CD4-positive, alpha-beta memory T cell (primary cell): Measurements from ENCODE around the gene VASN. TPM values are rescaled to one million over a fixed set of nuclear protein-coding genes. Genes with fewer than 3 reads are reported as not detected.

Source experiments
- CTCF ChIA-PET: fragments of 350-600 bp; sonication (Branson Sonifier 250); formaldehyde crosslinking; loops from one replicate; lab custom pipeline; 2021; ENCODE audit warnings: inconsistent platforms; ENCODE audit not compliant: partially characterized antibody; lab: Charles Lee
- POLR2A ChIA-PET: fragments of 350-600 bp; sonication (Branson Sonifier 250); formaldehyde crosslinking; loops from one replicate; lab custom pipeline; 2021; ENCODE audit not compliant: partially characterized antibody; lab: Charles Lee
- DNase-seq, 5 donors: peaks; one replicate each; pipeline versions ENCODE4 v3.0.0 to v3.0.0-alpha.2; 2020 to 2022; ENCODE audit warnings: mixed read lengths in 1 of 5
- H3K27ac ChIP-seq: one replicate; pipeline ENCODE4 v1.7.0; 2013; ENCODE audit warnings: low read depth, low read length
- H3K27me3 ChIP-seq: 2 replicates; pipeline ENCODE4 v1.7.0; 2013; ENCODE audit warnings: mild to moderate bottlenecking, low read length, moderate library complexity; ENCODE audit not compliant: insufficient read depth
- H3K36me3 ChIP-seq: 2 replicates; pipeline ENCODE4 v1.7.0; 2013; ENCODE audit warnings: mild to moderate bottlenecking, low read length, moderate library complexity; ENCODE audit not compliant: insufficient read depth
- H3K4me1 ChIP-seq: 2 replicates; pipeline ENCODE4 v1.7.0; 2013; ENCODE audit warnings: mild to moderate bottlenecking, low read length, moderate library complexity; ENCODE audit not compliant: insufficient read depth
- H3K4me3 ChIP-seq, 2 donors: one replicate each; pipeline ENCODE4 v1.7.0; 2013; ENCODE audit warnings: low read length in 2 of 2, mild to moderate bottlenecking in 1 of 2
- H3K9me3 ChIP-seq, 2 donors: one replicate each; pipeline ENCODE4 v1.7.0; 2013; ENCODE audit warnings: low read length in 2 of 2, control low read depth in 1 of 2; ENCODE audit not compliant: control insufficient read depth in 1 of 2
- H3K27ac Mint-ChIP-seq, 7 donors: one replicate each; pipeline ENCODE4 v1.8.0; 2020 to 2021; ENCODE audit warnings: mixed read lengths in 7 of 7, mild to moderate bottlenecking in 6 of 7, inconsistent platforms in 3 of 7, moderate library complexity in 3 of 7
- H3K27me3 Mint-ChIP-seq, 2 donors: one replicate each; pipeline ENCODE4 v1.8.0; 2020 to 2021; ENCODE audit warnings: mixed read lengths in 2 of 2
- H3K36me3 Mint-ChIP-seq, 2 donors: one replicate each; pipeline ENCODE4 v1.8.0; 2020 to 2021; ENCODE audit warnings: mixed read lengths in 2 of 2, inconsistent platforms in 1 of 2, mild to moderate bottlenecking in 1 of 2
- H3K4me1 Mint-ChIP-seq, 4 donors: one replicate each; pipeline ENCODE4 v1.8.0; 2020 to 2021; ENCODE audit warnings: mixed read lengths in 4 of 4, mild to moderate bottlenecking in 1 of 4
- H3K4me3 Mint-ChIP-seq, 8 donors: one replicate each; pipeline ENCODE4 v1.8.0; 2020 to 2021; ENCODE audit warnings: mixed read lengths in 8 of 8, mild to moderate bottlenecking in 7 of 8, moderate library complexity in 6 of 8, inconsistent platforms in 3 of 8
- H3K9me3 Mint-ChIP-seq, 8 donors: one replicate each; pipeline ENCODE4 v1.8.0; 2020 to 2021; ENCODE audit warnings: mixed read lengths in 8 of 8, mild to moderate bottlenecking in 5 of 8, inconsistent platforms in 3 of 8, moderate library complexity in 1 of 8
- intact Hi-C: fragments of 100-400 bp; cut with micrococcal nuclease; formaldehyde crosslinking; loops from one replicate; pipeline ENCODE4 v1.15.1; 2023
- polyA plus RNA-seq, 2 donors: library from polyadenylated mRNA; unstranded; fragments of 300-500 nt; fragmentation: Illumina TruSeq; gene quantifications; one replicate each; pipeline ENCODE4 v1.2.3, GENCODE V29; 2021
- total RNA-seq, 2 experiments: library from RNA; stranded (reverse); gene quantifications; one replicate each; pipeline ENCODE4 v1.2.3, GENCODE V29; 2021

The VASN gene
- total and polyA plus RNA-seq, 4 experiments from 2014 or later = 0.11 to 0.29 (median 0.16) TPM; not detected in 1

GRCh38 chr16:4415538-4416199 is 44.0 kb downstream of the VASN start:
- ChIA-PET POLR2A (interaction anchor here (0.7 to 5.2 kb wide), 24 partner anchors 10 to 1133 kb away, joined by 3 to 54 read pairs (median 6); partner anchors contain the start of genes CDIP1, DNAJA3, HMOX2 and MGRN1), CTCF (interaction anchor here (0.8 to 5.3 kb wide), 6 partner anchors 10 to 132 kb away, joined by 3 to 50 read pairs (median 6); no protein-coding TSS in a partner anchor)
- Mint-ChIP-seq H3K27me3 (no peaks in the 10 kb centered on the region), H3K4me1 (peaks cover 30 to 53% (median 42%) of the 10 kb centered on the region in 4 donors), H3K27ac (peak overlapping the region; percentile 86 to 100 (median 99)), H3K9me3 (peaks cover 0 to 2% (median 0%) of the 10 kb centered on the region in 8 donors), H3K4me3 (peak overlapping the region; percentile 91 to 99 (median 98)), H3K36me3 (peaks cover 19 to 38% of the 10 kb centered on the region in 2 donors)
- H3K4me3 ChIP-seq = peak overlapping the region; percentile 75 to 81
- peak overlapping the region; percentile 95 for H3K27ac ChIP-seq
- H3K36me3 ChIP-seq = peaks cover 22% of the 10 kb centered on the region
- peak; percentile 76 to 83 (median 81) for DNase-seq
- H3K4me1 ChIP-seq = peaks cover 44% of the 10 kb centered on the region
- H3K27me3 ChIP-seq = no peaks in the 10 kb centered on the region
- intact Hi-C loops = loop anchor here (1.0 to 2.0 kb wide), 4 partner anchors 10 to 201 kb away; partner anchors contain the start of genes DNAJA3, HMOX2 and TFAP4
- no peaks in the 10 kb centered on the region for H3K9me3 ChIP-seq

GRCh38 chr16:4416200-4417032 is 44.8 kb downstream of the VASN start, which contains the start of gene CORO7:
CORO7 (minus strand) TSS chr16:4416596; CDS start chr16:4416518, 78 bp downstream.
- intact Hi-C loops = loop anchor here (1.0 kb wide), 3 partner anchors 9 to 200 kb away; partner anchors contain the start of genes DNAJA3 and HMOX2
- CTCF ChIA-PET = interaction anchor here (0.8 to 5.3 kb wide), 10 partner anchors 11 to 162 kb away, joined by 3 to 50 read pairs (median 4); no protein-coding TSS in a partner anchor
- H3K27me3 ChIP-seq = no peaks in the 10 kb centered on the region

GRCh38 chr16:4419402-4419959 is 47.8 kb downstream of the VASN start:
- H3K27ac ChIP-seq = no peak overlapping the region
- ChIA-PET POLR2A (interaction anchor here (1.1 to 1.4 kb wide), 2 partner anchors 17 to 119 kb away, joined by 3 to 6 read pairs; partner anchors contain the start of gene CDIP1), CTCF (interaction anchor here (0.6 to 1.8 kb wide), 4 partner anchors 17 to 807 kb away, joined by 3 to 6 read pairs (median 3); no protein-coding TSS in a partner anchor)
- H3K36me3 ChIP-seq = no peaks in the 10 kb centered on the region
- Mint-ChIP-seq H3K4me3 (no peak overlapping the region), H3K9me3 (peaks cover 0 to 2% (median 0%) of the 10 kb centered on the region in 8 donors), H3K27ac (peak overlapping the region in 3 of 7 donors; percentile 4 to 76 (median 36)), H3K27me3 (no peaks in the 10 kb centered on the region), H3K36me3 (peaks cover 5 to 13% of the 10 kb centered on the region in 2 donors), H3K4me1 (peaks cover 11 to 26% (median 17%) of the 10 kb centered on the region in 4 donors)
- DNase-seq = no peak
- no peaks in the 10 kb centered on the region for H3K27me3 ChIP-seq
- no peak overlapping the region for H3K4me3 ChIP-seq
- no peaks in the 10 kb centered on the region for H3K9me3 ChIP-seq
- H3K4me1 ChIP-seq = peaks cover 12% of the 10 kb centered on the region
- intact Hi-C loops = no loop called here

More at GRCh38 chr16:4416200-4417032, 44.8 kb downstream of the VASN start, which contains the start of gene CORO7:
- no peaks in the 10 kb centered on the region for H3K9me3 ChIP-seq
- Mint-ChIP-seq H3K9me3 (peaks cover 0 to 2% (median 0%) of the 10 kb centered on the region in 8 donors), H3K4me3 (peak within 1 kb of the TSS; percentile 91 to 99 (median 98)), H3K4me1 (peaks cover 26 to 49% (median 37%) of the 10 kb centered on the region in 4 donors), H3K36me3 (peaks cover 12 to 32% of the 10 kb centered on the region in 2 donors), H3K27ac (peak within 1 kb of the TSS; percentile 94 to 100 (median 99)), H3K27me3 (no peaks in the 10 kb centered on the region)
- H3K27ac ChIP-seq = peak within 1 kb of the TSS; percentile 95
- H3K36me3 ChIP-seq = peaks cover 16% of the 10 kb centered on the region
- H3K4me3 ChIP-seq = peak within 1 kb of the TSS; percentile 75 to 81
- peak; percentile 99 to 100 (median 100) for DNase-seq
- H3K4me1 ChIP-seq = peaks cover 38% of the 10 kb centered on the region
- POLR2A ChIA-PET = interaction anchor here (0.7 to 5.2 kb wide), 28 partner anchors 10 to 1134 kb away, joined by 3 to 54 read pairs (median 5); partner anchors contain the start of genes CDIP1, DNAJA3, HMOX2 and NMRAL1

DNA sequence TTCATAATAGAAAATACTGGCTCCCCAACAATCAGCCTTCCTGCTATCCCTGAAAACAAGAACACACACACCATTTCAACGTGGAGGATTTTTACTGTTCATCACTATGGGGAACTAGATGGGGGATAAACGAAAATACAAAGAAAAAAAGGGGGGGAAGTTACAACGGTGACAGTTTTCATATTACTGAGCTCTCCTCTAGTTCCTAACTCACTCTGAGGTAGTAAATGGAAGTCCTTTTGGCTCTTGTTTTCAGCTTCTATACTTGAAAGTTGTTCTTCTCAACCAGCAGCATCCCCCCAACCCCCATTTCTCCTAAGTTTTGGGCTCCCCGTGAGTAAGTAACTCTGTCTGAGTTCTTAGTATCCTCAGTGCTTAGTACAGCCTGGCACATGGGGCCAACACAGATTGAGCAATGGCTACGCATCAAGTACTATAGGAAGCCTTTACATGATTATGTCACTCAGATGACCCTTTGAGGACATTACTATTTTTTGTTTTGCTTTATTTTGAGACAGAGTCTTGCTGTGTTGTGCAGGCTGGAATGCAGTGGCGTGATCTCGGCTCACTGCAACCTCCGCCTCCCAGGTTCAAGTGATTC is 49.0 kb downstream of the VASN start:
- ChIA-PET CTCF (interaction anchor here (1.7 kb wide), 1 partner anchor 18 kb away, joined by 5 read pairs; no protein-coding TSS in a partner anchor), POLR2A (no interaction called here)
- H3K4me1 Mint-ChIP-seq = peaks cover 7 to 26% (median 12%) of the 10 kb centered on the region in 4 donors
- H3K27me3 Mint-ChIP-seq = no peaks in the 10 kb centered on the region
- Histone ChIP-seq H3K4me3 (no peak overlapping the region), H3K27ac (no peak overlapping the region), H3K4me1 (peaks cover 6% of the 10 kb centered on the region), H3K27me3 (no peaks in the 10 kb centered on the region), H3K9me3 (no peaks in the 10 kb centered on the region), H3K36me3 (no peaks in the 10 kb centered on the region)
- H3K9me3 Mint-ChIP-seq = no peaks in the 10 kb centered on the region
- intact Hi-C loops = no loop called here
- H3K4me3 Mint-ChIP-seq = no peak overlapping the region
- peaks cover under 1 to 9% of the 10 kb centered on the region in 2 donors for H3K36me3 Mint-ChIP-seq
- peak overlapping the region in 2 of 7 donors; percentile 37 to 85 for H3K27ac Mint-ChIP-seq
- no peak for DNase-seq

- H3K27me3 Mint-ChIP-seq = no peaks in the 10 kb centered on the region
- Histone ChIP-seq H3K27ac (peak within 1 kb of the TSS; percentile 98), H3K4me3 (peak within 1 kb of the TSS; percentile 98 to 99), H3K4me1 (peaks cover 28% of the 10 kb centered on the region), H3K36me3 (no peaks in the 10 kb centered on the region), H3K27me3 (no peaks in the 10 kb centered on the region), H3K9me3 (no peaks in the 10 kb centered on the region)
- peaks cover 16 to 36% (median 24%) of the 10 kb centered on the region in 4 donors for H3K4me1 Mint-ChIP-seq
- peaks cover 0 to 19% of the 10 kb centered on the region in 2 donors for H3K36me3 Mint-ChIP-seq
- ChIA-PET POLR2A (interaction anchor here (1.2 to 4.6 kb wide), 3 partner anchors 10 to 80 kb away, joined by 3 to 52 read pairs (median 4); partner anchors contain the start of gene CORO7), CTCF (no interaction called here)
- intact Hi-C loops = loop anchor here (1.0 to 2.0 kb wide), 5 partner anchors 9 to 191 kb away; partner anchors contain the start of genes CDIP1, CORO7, HMOX2 and PAM16
- H3K9me3 Mint-ChIP-seq = no peaks in the 10 kb centered on the region
- peak within 1 kb of the TSS; percentile 92 to 98 (median 98) for H3K4me3 Mint-ChIP-seq
- peak; percentile 93 to 96 (median 95) for DNase-seq
- peak within 1 kb of the TSS; percentile 98 to 100 (median 100) for H3K27ac Mint-ChIP-seq
Observed at GRCh38 chr16:4425378-4426020, 53.9 kb downstream of the VASN start, which contains the start of gene DNAJA3. DNAJA3 (plus strand) TSS chr16:4425868; CDS start chr16:4425882, 14 bp downstream.
